ENCODE measurements around the gene DLG3. TPM values are rescaled to one million over a fixed set of nuclear protein-coding genes. Genes with fewer than 3 reads are reported as not detected.

Gene DLG3
- total RNA-seq, 4 donors from 2014 or later = 21.7 to 27.0 (median 22.5) TPM

DNA sequence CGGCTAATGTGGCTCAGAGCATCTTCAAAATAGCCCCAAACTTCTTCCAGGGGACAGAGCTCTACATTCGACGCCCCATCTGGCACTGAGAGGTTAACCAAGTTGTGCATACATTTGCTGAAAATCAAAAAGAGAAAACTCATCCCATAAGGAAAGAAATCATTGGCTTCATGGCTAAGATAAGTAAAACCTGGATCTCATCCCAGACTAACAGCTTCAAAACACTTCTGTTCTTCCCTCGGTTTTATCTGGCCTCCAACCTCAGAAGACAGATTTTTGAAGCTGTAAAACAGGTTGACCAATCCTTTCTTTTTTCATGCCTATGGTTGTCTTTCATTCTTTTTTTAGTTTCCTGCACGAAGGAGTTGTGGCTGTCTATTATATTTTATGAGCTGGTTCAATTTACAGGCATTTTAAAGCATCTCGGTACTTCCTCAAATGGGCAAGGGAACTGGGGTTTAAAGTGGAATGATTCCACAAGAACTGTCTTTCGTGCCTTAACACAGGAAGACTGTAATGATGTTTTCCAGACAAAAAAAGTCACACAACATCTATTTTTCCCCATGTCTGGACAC, 107.6 kb downstream of the DLG3 start:
- intact Hi-C loops (cut with DNase I) = no loop called here
- Histone ChIP-seq H3K36me3 (no peaks in the 10 kb centered on the region), H3K9me3 (no peaks in the 10 kb centered on the region), H3K27ac (replicated peaks in 1 of 4) (no peak overlapping the region), H3K4me3 (no peak overlapping the region), H3K27me3 (no peaks in the 10 kb centered on the region), H3K4me1 (peaks cover 0 to 3% (median 0%) of the 10 kb centered on the region in 4 donors)
- 43% methylated on average over 7 of the region's 7 CpGs for WGBS
- TF ChIP-seq, protein P1, sequence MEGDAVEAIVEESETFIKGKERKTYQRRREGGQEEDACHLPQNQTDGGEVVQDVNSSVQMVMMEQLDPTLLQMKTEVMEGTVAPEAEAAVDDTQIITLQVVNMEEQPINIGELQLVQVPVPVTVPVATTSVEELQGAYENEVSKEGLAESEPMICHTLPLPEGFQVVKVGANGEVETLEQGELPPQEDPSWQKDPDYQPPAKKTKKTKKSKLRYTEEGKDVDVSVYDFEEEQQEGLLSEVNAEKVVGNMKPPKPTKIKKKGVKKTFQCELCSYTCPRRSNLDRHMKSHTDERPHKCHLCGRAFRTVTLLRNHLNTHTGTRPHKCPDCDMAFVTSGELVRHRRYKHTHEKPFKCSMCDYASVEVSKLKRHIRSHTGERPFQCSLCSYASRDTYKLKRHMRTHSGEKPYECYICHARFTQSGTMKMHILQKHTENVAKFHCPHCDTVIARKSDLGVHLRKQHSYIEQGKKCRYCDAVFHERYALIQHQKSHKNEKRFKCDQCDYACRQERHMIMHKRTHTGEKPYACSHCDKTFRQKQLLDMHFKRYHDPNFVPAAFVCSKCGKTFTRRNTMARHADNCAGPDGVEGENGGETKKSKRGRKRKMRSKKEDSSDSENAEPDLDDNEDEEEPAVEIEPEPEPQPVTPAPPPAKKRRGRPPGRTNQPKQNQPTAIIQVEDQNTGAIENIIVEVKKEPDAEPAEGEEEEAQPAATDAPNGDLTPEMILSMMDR (IDR thresholded peaks at IDR 0.05) = no peak
- TF ChIP-seq POLR2AphosphoS5 (IDR thresholded peaks at IDR 0.05) (no peak), POLR2A (IDR thresholded peaks at IDR 0.05; ENCODE audit: low read depth) (no peak), EP300 (IDR thresholded peaks at IDR 0.05) (no peak)
- no peak for DNase-seq (ENCODE audit: extremely low spot score)

DNA sequence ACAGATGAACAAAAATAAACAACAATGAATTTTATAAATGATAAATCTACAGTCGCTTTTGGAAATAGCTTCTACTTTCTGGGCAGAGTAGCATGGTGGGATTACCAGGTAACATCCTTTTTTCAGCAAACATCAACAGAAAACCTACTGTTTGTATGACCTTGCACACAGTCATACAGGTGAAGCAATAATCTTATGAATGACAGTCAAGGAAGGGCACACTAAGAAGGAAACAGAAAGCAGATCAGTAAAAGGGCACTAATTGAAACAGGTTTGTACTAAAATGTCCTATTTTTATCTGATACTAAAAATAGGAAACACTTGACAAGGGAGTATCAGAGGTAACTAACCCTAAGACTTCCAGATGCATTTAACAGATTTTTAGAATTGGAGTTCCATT, 108.9 kb downstream of the DLG3 start:
- no peak overlapping the region for H3K27ac ChIP-seq (replicated peaks in 1 of 4)
- no peak overlapping the region for H3K4me3 ChIP-seq
- peaks cover 0 to 3% (median 0%) of the 10 kb centered on the region in 4 donors for H3K4me1 ChIP-seq
- intact Hi-C loops (cut with DNase I) = no loop called here
- DNase-seq (ENCODE audit: extremely low spot score) = no peak
- TF ChIP-seq, protein P1 (IDR thresholded peaks at IDR 0.05) = no peak
- no peak for TF ChIP-seq POLR2AphosphoS5 (IDR thresholded peaks at IDR 0.05)
- TF ChIP-seq POLR2A (IDR thresholded peaks at IDR 0.05; ENCODE audit: low read depth) = no peak
- no peak for TF ChIP-seq EP300 (IDR thresholded peaks at IDR 0.05)
- no peaks in the 10 kb centered on the region for H3K27me3 ChIP-seq
- no peaks in the 10 kb centered on the region for H3K36me3 ChIP-seq
- H3K9me3 ChIP-seq = no peaks in the 10 kb centered on the region
- 71% methylated on average over 1 of the region's 1 CpG for WGBS

DNA sequence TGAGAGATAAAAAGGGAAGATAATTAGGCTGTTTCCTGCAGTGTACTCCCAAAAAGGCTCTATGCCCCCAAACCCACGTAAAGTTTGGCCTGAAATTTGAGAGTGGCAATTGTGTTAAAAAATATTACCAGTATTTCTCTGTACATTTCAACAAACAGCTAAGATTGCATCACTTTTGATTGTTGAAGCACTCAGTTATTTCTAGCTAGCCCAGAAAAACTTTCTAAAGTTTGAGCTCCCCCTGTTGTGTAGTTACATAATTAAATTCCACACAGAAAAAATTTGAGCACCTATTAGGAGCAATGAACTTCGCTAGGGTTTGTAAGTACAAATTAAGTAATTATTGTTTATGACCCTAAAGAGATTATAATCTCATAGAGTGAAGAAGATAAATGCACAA, 109.4 kb downstream of the DLG3 start:
- no peaks in the 10 kb centered on the region for H3K36me3 ChIP-seq
- intact Hi-C loops (cut with DNase I) = loop anchor here (2.0 kb wide), 1 partner anchor 99 kb away; no protein-coding TSS in a partner anchor
- H3K27me3 ChIP-seq = no peaks in the 10 kb centered on the region
- TF ChIP-seq EP300 (IDR thresholded peaks at IDR 0.05) (no peak), POLR2A (IDR thresholded peaks at IDR 0.05; ENCODE audit: low read depth) (no peak), POLR2AphosphoS5 (IDR thresholded peaks at IDR 0.05) (no peak)
- TF ChIP-seq, protein P1 (IDR thresholded peaks at IDR 0.05) = peak in 2 of 3 experiments; percentile 21 to 38
- WGBS = 18% methylated on average over 2 of the region's 2 CpGs
- peaks cover 0 to 3% (median 0%) of the 10 kb centered on the region in 4 donors for H3K4me1 ChIP-seq
- DNase-seq (ENCODE audit: extremely low spot score) = no peak
- no peak overlapping the region for H3K4me3 ChIP-seq
- no peaks in the 10 kb centered on the region for H3K9me3 ChIP-seq
- no peak overlapping the region for H3K27ac ChIP-seq (replicated peaks in 1 of 4)

DNA sequence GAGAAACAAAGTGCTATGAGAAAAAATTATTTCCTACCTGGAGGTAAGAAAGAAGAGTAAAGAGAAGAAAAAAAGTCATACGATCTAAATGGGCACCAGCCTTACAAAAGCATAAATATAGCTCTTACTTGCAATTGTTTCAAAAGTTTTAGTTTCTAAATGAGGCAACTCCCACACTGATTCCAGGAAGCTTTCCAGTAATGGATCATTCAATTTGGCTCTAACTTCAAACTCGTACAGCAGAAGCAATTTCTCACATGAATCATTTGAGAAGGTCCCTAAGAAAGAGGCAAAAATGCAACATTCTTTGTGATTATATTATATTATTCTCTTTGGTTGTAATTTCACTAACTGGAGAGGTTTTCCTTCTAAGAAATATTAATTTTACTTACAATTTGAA, 109.9 kb downstream of the DLG3 start:
- peaks cover 0 to 3% (median 0%) of the 10 kb centered on the region in 4 donors for H3K4me1 ChIP-seq
- no peak overlapping the region for H3K4me3 ChIP-seq
- no peak for DNase-seq (ENCODE audit: extremely low spot score)
- no peak overlapping the region for H3K27ac ChIP-seq (replicated peaks in 1 of 4)
- no peak for TF ChIP-seq POLR2A (IDR thresholded peaks at IDR 0.05; ENCODE audit: low read depth)
- TF ChIP-seq POLR2AphosphoS5 (IDR thresholded peaks at IDR 0.05) = no peak
- no peak for TF ChIP-seq EP300 (IDR thresholded peaks at IDR 0.05)
- TF ChIP-seq, protein P1 (IDR thresholded peaks at IDR 0.05) = no peak
- intact Hi-C loops (cut with DNase I) = loop anchor here (2.0 kb wide), 1 partner anchor 100 kb away; no protein-coding TSS in a partner anchor
- no peaks in the 10 kb centered on the region for H3K9me3 ChIP-seq
- no peaks in the 10 kb centered on the region for H3K27me3 ChIP-seq
- WGBS = 58% methylated on average over 2 of the region's 2 CpGs
- no peaks in the 10 kb centered on the region for H3K36me3 ChIP-seq

All from esophagus muscularis mucosa (tissue), 4 donors.